Tibial nerve (tissue), 4 donors: ENCODE results near the gene ZC3H10.
"Not testable (repeated sequence)": the region's sequence is repeated elsewhere in the genome, so short reads cannot be mapped to it uniquely, and the experiment has no call there.

Source experiments
- CTCF ChIP-seq, 5 experiments: fragments of 200-600 bp in 3 of 5; fragments of 450-650 bp in 2 of 5; sonication (generic) in 3 of 5; IDR thresholded peaks; one replicate each; pipeline ENCODE4 v1.5.1; 2016 to 2019; ENCODE audit warnings: antibody characterized with exemption in 5 of 5, mild to moderate bottlenecking in 3 of 5, moderate library complexity in 2 of 5
- EP300 ChIP-seq, 2 donors: sonication (generic); formaldehyde crosslinking; IDR thresholded peaks; one replicate each; pipeline ENCODE4 v1.6.1; 2017; ENCODE audit warnings: antibody characterized with exemption in 2 of 2, mild to moderate bottlenecking in 1 of 2
- POLR2A ChIP-seq, 2 donors: fragments of 450-650 bp; IDR thresholded peaks; one replicate each; pipeline ENCODE4 v1.6.1; 2017; ENCODE audit warnings: antibody characterized with exemption in 2 of 2, mild to moderate bottlenecking in 2 of 2, moderate library complexity in 2 of 2

GRCh38 chr12:56077966-56078365 is 40.1 kb upstream of the ZC3H10 start:
- TF ChIP-seq POLR2A, CTCF, EP300 (IDR thresholded peaks at IDR 0.05): not testable (repeated sequence)
